HEK293 (cell line): ENCODE results near the gene OAT.
A peak's percentile ranks its signal among the peaks of the same experiment; 100 is the strongest.

Source experiments
- CTCF ChIA-PET: fragments of 350-600 bp; formaldehyde crosslinking; extraction: SDS; loops from one replicate; lab custom pipeline; 2021; ENCODE audit warnings: antibody characterized with exemption; lab: Yijun Ruan, JAX
- POLR2A ChIA-PET: fragments of 300-600 bp; formaldehyde crosslinking; extraction: SDS; loops from one replicate; lab custom pipeline; 2020; ENCODE audit warnings: antibody characterized with exemption, inconsistent platforms; lab: Yijun Ruan, JAX
- H3K27ac ChIP-seq: fragments of 200-500 bp; sonication (Bioruptor generic); 2 replicates; pipeline ENCODE4 v1.5.1; 2014; ENCODE audit warnings: low read depth, low read length, control low read depth, inconsistent platforms; ENCODE audit errors: extremely low read depth
- H3K36me3 ChIP-seq, 2 experiments: fragments of 200-500 bp in 1 of 2; sonication (Bioruptor generic) in 1 of 2; 1 replicate in 1 of 2; 2 replicates in 1 of 2; pipeline ENCODE4 v1.5.1; 2014 to 2017; ENCODE audit warnings: inconsistent platforms in 2 of 2, low read length in 2 of 2; ENCODE audit not compliant: control insufficient read depth in 2 of 2, insufficient read depth in 1 of 2
- H3K4me1 ChIP-seq: fragments of 200-500 bp; sonication (Bioruptor generic); 2 replicates; pipeline ENCODE4 v1.5.1; 2014; ENCODE audit warnings: mild to moderate bottlenecking, low read length, inconsistent platforms; ENCODE audit not compliant: control insufficient read depth, insufficient read depth
- H3K4me3 ChIP-seq: 2 replicates; pipeline ENCODE4 v1.5.1; 2011; ENCODE audit warnings: low read depth, mild to moderate bottlenecking, control low read depth, low read length, moderate library complexity
- H3K9me3 ChIP-seq: fragments of 200-500 bp; sonication (Bioruptor generic); 2 replicates; pipeline ENCODE4 v1.5.1; 2014; ENCODE audit warnings: low read depth, low read length, inconsistent platforms; ENCODE audit not compliant: control insufficient read depth, insufficient read depth
- CTCF ChIP-seq: fragments of 450-650 bp; formaldehyde crosslinking; IDR thresholded peaks from 2 replicates; pipeline ENCODE4 v1.5.1; 2016; ENCODE audit warnings: missing biosample characterization, missing genetic modification characterization
- GLI2 ChIP-seq: fragments of 450-650 bp; formaldehyde crosslinking; IDR thresholded peaks from 2 replicates; pipeline ENCODE4; 2017; ENCODE audit warnings: missing biosample characterization, missing genetic modification characterization, low read depth, borderline replicate concordance
- GLI4 ChIP-seq: fragments of 450-650 bp; formaldehyde crosslinking; IDR thresholded peaks from 2 replicates; pipeline ENCODE4 v1.5.1; 2016; ENCODE audit warnings: missing biosample characterization, missing genetic modification characterization
- IKZF3 ChIP-seq: fragments of 450-650 bp; IDR thresholded peaks from 2 replicates; pipeline ENCODE4 v1.5.0; 2018; ENCODE audit warnings: missing biosample characterization, mild to moderate bottlenecking, missing genetic modification characterization, moderate library complexity
- INSM2 ChIP-seq: fragments of 450-650 bp; formaldehyde crosslinking; IDR thresholded peaks from 2 replicates; pipeline ENCODE4 v1.5.1; 2016; ENCODE audit warnings: missing biosample characterization, missing genetic modification characterization
- PBX3 ChIP-seq: sonication (generic); formaldehyde crosslinking; IDR thresholded peaks from 2 replicates; pipeline ENCODE4 v1.8.1; 2022; ENCODE audit warnings: mild to moderate bottlenecking, moderate library complexity, missing genetic modification reagents
- RBAK ChIP-seq: fragments of 450-650 bp; formaldehyde crosslinking; IDR thresholded peaks from 2 replicates; pipeline ENCODE4 v1.5.1; 2016; ENCODE audit warnings: missing biosample characterization, missing genetic modification characterization
- REST ChIP-seq: fragments of 450-650 bp; formaldehyde crosslinking; IDR thresholded peaks from 2 replicates; pipeline ENCODE4 v1.5.1; 2016; ENCODE audit warnings: missing biosample characterization, missing genetic modification characterization
- ZIC2 ChIP-seq: fragments of 450-650 bp; formaldehyde crosslinking; IDR thresholded peaks from 2 replicates; pipeline ENCODE4 v1.5.1; 2016; ENCODE audit warnings: missing biosample characterization, missing genetic modification characterization
- ZNF157 ChIP-seq: fragments of 450-650 bp; formaldehyde crosslinking; IDR thresholded peaks from 2 replicates; pipeline ENCODE4 v1.5.1; 2016; ENCODE audit warnings: missing biosample characterization, missing genetic modification characterization
- ZNF174 ChIP-seq: fragments of 450-650 bp; formaldehyde crosslinking; IDR thresholded peaks from 2 replicates; pipeline ENCODE4 v1.5.0; 2017; ENCODE audit warnings: missing biosample characterization, mild to moderate bottlenecking, missing genetic modification characterization
- ZNF341 ChIP-seq: fragments of 450-650 bp; formaldehyde crosslinking; IDR thresholded peaks from 2 replicates; pipeline ENCODE4; 2016; ENCODE audit warnings: low read depth, missing biosample characterization, missing genetic modification characterization
- ZNF449 ChIP-seq: fragments of 450-650 bp; formaldehyde crosslinking; IDR thresholded peaks from 2 replicates; pipeline ENCODE4 v1.5.1; 2017; ENCODE audit warnings: missing biosample characterization, mild to moderate bottlenecking, missing genetic modification characterization, moderate library complexity
- ZNF549 ChIP-seq: fragments of 450-650 bp; IDR thresholded peaks from 2 replicates; pipeline ENCODE4 v1.5.1; 2018; ENCODE audit warnings: missing biosample characterization, missing genetic modification characterization, mild to moderate bottlenecking, inconsistent platforms, moderate library complexity
- ZNF561 ChIP-seq: fragments of 450-650 bp; IDR thresholded peaks from 2 replicates; pipeline ENCODE4 v1.5.1; 2018; ENCODE audit warnings: missing biosample characterization, missing genetic modification characterization, borderline replicate concordance
- ZNF571 ChIP-seq: fragments of 450-650 bp; formaldehyde crosslinking; IDR thresholded peaks from 2 replicates; pipeline ENCODE4 v1.5.0; 2017; ENCODE audit warnings: missing biosample characterization, missing genetic modification characterization
- ZNF629 ChIP-seq: fragments of 450-650 bp; formaldehyde crosslinking; IDR thresholded peaks from 2 replicates; pipeline ENCODE4 v1.5.1; 2017; ENCODE audit warnings: missing biosample characterization, missing genetic modification characterization

The OAT gene

GRCh38 chr10:124375691-124376090, 43.0 kb downstream of the OAT start:
- CTCF ChIA-PET: interaction anchor here (0.9 to 1.7 kb wide), 2 partner anchors 13 to 381 kb away, joined by 3 to 6 read pairs; no protein-coding TSS in a partner anchor
- H3K36me3 ChIP-seq: no peaks in the 10 kb centered on the region
- TF ChIP-seq ZNF629: no peak
- TF ChIP-seq ZNF449: no peak
- no peak for TF ChIP-seq ZNF549
- no peak for TF ChIP-seq ZNF561
- TF ChIP-seq ZNF174 (tag by site-specific recombination): no peak
- TF ChIP-seq INSM2 (tag by site-specific recombination): no peak
- TF ChIP-seq IKZF3 (tag by site-specific recombination): no peak
- TF ChIP-seq ZNF571 (tag by site-specific recombination): no peak
- TF ChIP-seq GLI2 (tag by site-specific recombination): no peak
- no peak for TF ChIP-seq ZNF157 (tag by site-specific recombination)
- no peak for TF ChIP-seq PBX3
- TF ChIP-seq ZNF341: no peak
- TF ChIP-seq CTCF (tag by site-specific recombination): no peak
- TF ChIP-seq REST: no peak
- TF ChIP-seq RBAK (tag by site-specific recombination): no peak
- H3K27ac ChIP-seq: no peak overlapping the region
- H3K4me3 ChIP-seq: no peak overlapping the region
- no peaks in the 10 kb centered on the region for H3K4me1 ChIP-seq
- H3K9me3 ChIP-seq: no peaks in the 10 kb centered on the region
- POLR2A ChIA-PET: no interaction called here

GRCh38 chr10:124375353-124375614, 43.4 kb downstream of the OAT start:
- TF ChIP-seq GLI4 (tag by site-specific recombination): no peak
- peak; percentile 72 for TF ChIP-seq ZIC2 (tag by site-specific recombination)
- Histone ChIP-seq H3K4me1 (no peaks in the 10 kb centered on the region), H3K9me3 (no peaks in the 10 kb centered on the region), H3K27ac (no peak overlapping the region), H3K4me3 (no peak overlapping the region), H3K36me3 (no peaks in the 10 kb centered on the region)
- ChIA-PET POLR2A (no interaction called here), CTCF (interaction anchor here (0.9 to 1.7 kb wide), 2 partner anchors 14 to 381 kb away, joined by 3 to 6 read pairs; no protein-coding TSS in a partner anchor)
